ENCODE data around the gene TSPAN4. TPM values are rescaled to one million over a fixed set of nuclear protein-coding genes. Genes with fewer than 3 reads are reported as not detected.

The TSPAN4 gene
- total RNA-seq, 4 donors from 2014 or later: 47.1 to 78.9 (median 59.7) TPM

- WGBS: 20% methylated on average over 1 of the region's 8 CpGs
Observed at GRCh38 chr11:856397-856796, 13.7 kb downstream of the TSPAN4 start.

GRCh38 chr11:858053-858761 is 15.6 kb downstream of the TSPAN4 start:
- Histone ChIP-seq H3K27ac (no peak overlapping the region), H3K4me3 (no peak overlapping the region), H3K27me3 (no peaks in the 10 kb centered on the region), H3K9me3 (no peaks in the 10 kb centered on the region), H3K4me1 (peaks cover 56% of the 10 kb centered on the region), H3K36me3 (peaks cover 12% of the 10 kb centered on the region)
- DNase-seq (ENCODE audit: low spot score in 2 of 2): no peak
- TF ChIP-seq POLR2AphosphoS5 (IDR thresholded peaks at IDR 0.05) (no peak), EP300 (IDR thresholded peaks at IDR 0.05) (no peak), CTCF (IDR thresholded peaks at IDR 0.05) (no peak)
- 88% methylated on average over 27 of the region's 27 CpGs for WGBS

More at GRCh38 chr11:856397-856796, 13.7 kb downstream of the TSPAN4 start:
- TF ChIP-seq CTCF (IDR thresholded peaks at IDR 0.05) (no peak), POLR2AphosphoS5 (IDR thresholded peaks at IDR 0.05) (no peak), POLR2A (IDR thresholded peaks at IDR 0.05) (no peak), EP300 (IDR thresholded peaks at IDR 0.05) (no peak)
- Histone ChIP-seq H3K27me3 (no peaks in the 10 kb centered on the region), H3K9me3 (no peaks in the 10 kb centered on the region), H3K4me3 (no peak overlapping the region), H3K36me3 (no peaks in the 10 kb centered on the region), H3K4me1 (peaks cover 47% of the 10 kb centered on the region), H3K27ac (no peak overlapping the region)
- no peak for DNase-seq (ENCODE audit: low spot score in 2 of 2)

GRCh38 chr11:858762-859339 is 16.2 kb downstream of the TSPAN4 start:
- H3K27ac ChIP-seq: no peak overlapping the region
- TF ChIP-seq EP300 (IDR thresholded peaks at IDR 0.05): no peak
- no peak for TF ChIP-seq POLR2AphosphoS5 (IDR thresholded peaks at IDR 0.05)
- no peak for TF ChIP-seq CTCF (IDR thresholded peaks at IDR 0.05)
- TF ChIP-seq POLR2A (IDR thresholded peaks at IDR 0.05): no peak
- DNase-seq (ENCODE audit: low spot score in 2 of 2): no peak
- H3K36me3 ChIP-seq: peaks cover 18% of the 10 kb centered on the region
- 85% methylated on average over 37 of the region's 37 CpGs for WGBS
- H3K9me3 ChIP-seq: no peaks in the 10 kb centered on the region
- H3K4me1 ChIP-seq: peaks cover 56% of the 10 kb centered on the region
- H3K27me3 ChIP-seq: no peaks in the 10 kb centered on the region
- no peak overlapping the region for H3K4me3 ChIP-seq

- H3K4me3 ChIP-seq: no peak overlapping the region
Observed at GRCh38 chr11:859394-860131, 16.9 kb downstream of the TSPAN4 start.

More at GRCh38 chr11:859394-860131, 16.9 kb downstream of the TSPAN4 start:
- 43% methylated on average over 21 of the region's 31 CpGs for WGBS
- no peak overlapping the region for H3K27ac ChIP-seq
- peaks cover 25% of the 10 kb centered on the region for H3K36me3 ChIP-seq
- no peak for TF ChIP-seq POLR2AphosphoS5 (IDR thresholded peaks at IDR 0.05)
- no peak for TF ChIP-seq EP300 (IDR thresholded peaks at IDR 0.05)
- no peak for TF ChIP-seq CTCF (IDR thresholded peaks at IDR 0.05)
- no peak for TF ChIP-seq POLR2A (IDR thresholded peaks at IDR 0.05)
- peaks cover 56% of the 10 kb centered on the region for H3K4me1 ChIP-seq
- no peaks in the 10 kb centered on the region for H3K9me3 ChIP-seq
- no peak for DNase-seq (ENCODE audit: low spot score in 2 of 2)
- H3K27me3 ChIP-seq: no peaks in the 10 kb centered on the region

All from suprapubic skin (tissue), 4 donors.